GM19397 (cell line): ENCODE measurements around the gene GATA5.

Source experiments
- ATAC-seq: cut with Tn5 transposase; IDR thresholded peaks from one replicate; pipeline ENCODE4 v1.9.1; 2021; ENCODE audit warnings: mild to moderate bottlenecking, moderate library complexity; ENCODE audit not compliant: unreplicated experiment

The GATA5 gene

DNA sequence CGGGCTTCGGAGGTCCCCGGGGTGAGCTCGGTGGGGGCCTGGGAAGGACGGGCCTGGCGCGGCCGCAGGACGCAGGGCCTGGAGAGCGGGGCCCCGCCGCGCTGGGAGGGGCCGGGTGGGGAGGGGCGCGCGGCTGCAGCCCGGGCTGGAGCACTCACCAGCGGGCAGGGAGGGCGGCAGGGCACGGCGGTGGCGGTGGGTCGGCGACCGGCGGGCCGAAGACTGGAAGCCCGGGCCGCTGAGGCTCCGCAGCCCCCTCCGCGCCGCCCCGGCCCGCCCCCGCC, at the start of gene GATA5:
Gene GATA5 (minus strand): TSS at position 224 of the 284 bp plus-strand sequence. CDS start 474 bp downstream, outside the sequence.
- ATAC-seq, result no peak

- no peak for ATAC-seq
These were observed 49.2 kb upstream of the GATA5 start for GRCh38 chr20:62525014-62525413.

- no peak for ATAC-seq
These were observed 48.7 kb upstream of the GATA5 start for GRCh38 chr20:62524505-62524911.

- no peak for ATAC-seq
These were observed 47.8 kb upstream of the GATA5 start for GRCh38 chr20:62523473-62524203.

- ATAC-seq, result no peak
These were observed 47.1 kb upstream of the GATA5 start for GRCh38 chr20:62522748-62523396.

GRCh38 chr20:62519826-62520225, 44.0 kb upstream of the GATA5 start:
- no peak for ATAC-seq

DNA sequence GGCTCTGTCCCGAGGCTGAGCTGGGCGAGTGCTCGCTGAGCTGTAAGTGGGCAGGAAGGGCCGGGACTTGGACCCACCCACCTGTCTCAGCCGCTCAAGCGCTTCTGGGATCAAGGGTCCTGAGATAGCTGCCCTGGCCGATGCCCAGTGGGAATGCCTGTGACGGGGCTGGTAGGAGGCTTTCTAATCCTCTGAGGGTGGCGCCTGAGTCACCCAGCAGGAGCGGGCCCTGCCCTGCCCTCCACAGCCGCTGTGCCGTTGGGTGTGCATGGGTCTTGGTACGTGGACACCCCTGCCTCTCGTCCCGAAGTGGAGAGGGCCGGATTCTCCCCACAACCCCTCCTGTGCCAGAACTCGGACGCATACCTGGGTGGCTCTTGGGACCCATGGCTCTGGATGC, 43.1 kb upstream of the GATA5 start:
- ATAC-seq, result no peak

DNA sequence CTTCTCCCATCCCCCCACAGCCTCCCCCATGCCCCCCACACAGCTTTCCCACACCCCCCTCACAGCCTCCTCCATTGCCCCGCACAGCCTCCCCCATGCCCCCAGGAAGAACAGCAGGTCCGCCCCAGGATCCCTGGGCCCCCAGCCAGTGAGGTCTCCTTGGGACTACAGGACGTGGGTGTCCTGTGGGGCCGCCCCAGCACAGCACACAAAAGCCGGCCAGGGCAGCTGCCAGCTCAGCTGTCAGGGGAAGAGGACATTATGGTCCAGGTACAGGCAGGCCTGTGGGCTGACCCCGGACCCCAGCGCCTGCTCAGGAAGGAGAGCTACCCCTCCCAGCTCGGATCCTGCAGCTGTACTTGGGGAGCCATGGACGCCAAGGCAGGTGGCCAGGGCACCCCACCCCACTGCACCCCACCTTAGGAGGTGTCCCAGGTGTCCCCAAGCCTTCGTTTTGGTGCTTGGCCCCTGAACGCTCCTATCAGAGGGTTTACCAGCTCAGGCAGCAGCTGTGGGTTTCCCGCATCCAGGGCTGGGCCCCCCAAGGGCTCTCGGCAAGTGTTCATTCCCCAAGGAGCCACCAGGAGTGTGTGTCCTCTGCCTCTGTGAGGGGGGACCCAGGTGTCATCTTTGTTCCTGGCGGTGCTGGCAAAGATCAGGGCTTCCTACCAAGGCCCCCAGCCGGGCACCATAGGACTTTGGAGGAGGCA, 42.3 kb upstream of the GATA5 start:
- no peak for ATAC-seq

DNA sequence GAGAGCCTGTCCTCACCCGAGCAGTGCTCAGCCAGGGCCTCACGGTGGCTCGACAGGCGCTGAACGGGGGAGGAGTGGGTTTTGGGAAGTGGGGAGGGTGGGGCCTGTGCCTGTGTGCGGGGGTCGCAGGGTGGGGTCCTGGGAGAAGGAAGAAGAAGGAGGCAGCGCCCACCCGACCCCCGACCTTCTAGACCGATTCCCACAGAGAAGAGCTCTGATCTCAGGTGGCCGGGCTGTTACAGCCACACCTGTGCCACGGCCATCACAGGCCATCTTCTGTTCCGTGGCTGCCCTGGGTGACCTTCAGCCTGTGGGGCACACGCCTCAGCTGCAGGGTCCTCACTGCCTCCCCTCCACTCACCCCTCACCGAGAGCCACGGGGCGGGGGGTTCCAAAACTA, 41.4 kb upstream of the GATA5 start:
- no peak for ATAC-seq

DNA sequence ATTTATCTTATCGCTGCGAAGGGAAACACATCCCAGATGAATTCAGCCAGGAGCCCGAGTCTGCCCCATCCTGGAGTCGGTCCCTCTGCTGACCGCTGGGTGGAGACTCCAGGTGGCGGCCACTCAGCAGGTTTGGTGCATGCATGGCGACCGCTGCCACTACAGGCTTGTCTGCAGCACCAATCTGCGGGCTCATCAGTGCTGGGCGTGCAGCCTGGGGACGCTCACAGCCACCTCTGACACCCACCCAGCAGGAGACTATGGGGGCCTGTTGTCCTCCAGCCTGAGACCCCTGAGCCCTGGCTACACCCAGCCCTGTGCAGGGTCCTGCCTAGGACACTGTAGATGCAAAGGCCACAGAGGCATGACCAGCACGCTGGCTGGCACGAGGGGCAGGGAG, 40.5 kb upstream of the GATA5 start:
- ATAC-seq, result no peak

DNA sequence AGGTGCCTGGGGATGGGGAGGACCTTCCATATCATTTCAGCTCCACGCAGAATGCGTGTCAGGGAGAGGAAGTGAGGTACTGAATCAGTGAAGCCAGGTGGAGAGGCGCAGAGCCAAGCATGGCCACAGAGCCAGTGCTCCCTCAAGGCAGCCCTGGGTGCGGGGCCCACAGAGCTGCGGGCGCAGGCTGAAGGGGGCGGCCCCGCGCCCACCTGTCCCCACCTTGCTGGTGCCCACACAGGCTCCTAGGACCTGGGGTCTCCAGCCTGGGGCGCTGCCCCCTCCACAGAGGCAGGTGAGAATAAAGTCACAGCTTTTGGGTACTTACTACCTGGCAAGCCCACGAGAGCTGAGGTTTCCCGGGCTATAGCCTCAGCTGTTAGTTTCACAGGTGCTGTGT, 40.0 kb upstream of the GATA5 start:
- no peak for ATAC-seq

DNA sequence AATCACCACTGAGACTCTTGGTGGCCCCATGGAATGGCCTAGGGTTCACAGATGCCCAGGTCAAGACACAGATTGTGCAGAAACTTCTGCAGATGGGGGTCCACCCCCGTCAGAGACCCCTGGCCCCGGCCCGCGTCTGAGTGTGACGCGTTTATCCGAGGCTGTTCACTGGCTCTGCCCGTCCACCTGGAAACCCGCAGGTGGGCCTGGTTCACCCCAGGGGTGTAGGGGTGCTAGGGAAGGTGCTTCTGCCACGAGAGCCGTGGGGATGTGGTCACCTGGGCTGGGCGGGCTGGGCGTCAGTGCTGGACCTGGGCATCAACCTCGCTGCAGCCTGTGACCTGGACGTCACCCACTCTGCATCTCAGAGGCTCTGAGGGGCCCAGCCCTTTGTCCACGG, 39.5 kb upstream of the GATA5 start:
- ATAC-seq, result no peak

- no peak for ATAC-seq
These were observed 38.2 kb upstream of the GATA5 start for GRCh38 chr20:62513991-62514390.

DNA sequence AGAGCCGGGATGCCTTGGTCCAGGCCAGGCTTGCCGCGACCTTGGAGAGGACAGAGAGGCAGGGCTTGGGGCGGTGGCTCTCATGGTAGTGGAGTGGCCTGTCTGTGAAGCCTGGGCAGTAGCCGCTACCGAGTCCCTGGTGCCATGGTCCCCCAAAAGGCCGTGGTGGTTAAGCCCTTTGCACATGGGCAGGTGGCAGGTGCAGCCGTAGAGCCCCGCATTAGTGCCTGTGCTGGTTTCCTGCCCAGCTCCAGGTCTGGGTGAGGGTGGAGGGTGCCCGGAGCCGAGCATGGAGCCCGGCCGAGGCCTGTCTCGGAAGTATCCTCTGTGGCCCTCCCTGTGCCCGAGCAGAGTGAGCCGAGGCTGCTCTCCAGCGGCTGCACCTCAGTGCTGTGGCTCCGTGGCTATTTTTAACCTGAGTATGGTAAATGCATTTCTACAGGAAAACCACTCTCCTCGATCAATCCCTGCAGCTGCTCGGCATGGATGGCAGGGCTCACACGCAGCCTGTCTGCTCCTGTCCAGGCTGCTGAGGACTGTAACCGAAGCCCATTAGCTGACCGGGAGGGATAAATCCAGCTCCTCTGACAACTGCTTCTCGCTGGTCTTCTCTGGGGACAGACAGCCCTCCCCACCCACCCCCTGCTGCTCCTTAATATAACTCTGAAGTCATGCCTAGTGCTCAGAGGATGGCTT, 36.3 kb upstream of the GATA5 start:
- no peak for ATAC-seq

DNA sequence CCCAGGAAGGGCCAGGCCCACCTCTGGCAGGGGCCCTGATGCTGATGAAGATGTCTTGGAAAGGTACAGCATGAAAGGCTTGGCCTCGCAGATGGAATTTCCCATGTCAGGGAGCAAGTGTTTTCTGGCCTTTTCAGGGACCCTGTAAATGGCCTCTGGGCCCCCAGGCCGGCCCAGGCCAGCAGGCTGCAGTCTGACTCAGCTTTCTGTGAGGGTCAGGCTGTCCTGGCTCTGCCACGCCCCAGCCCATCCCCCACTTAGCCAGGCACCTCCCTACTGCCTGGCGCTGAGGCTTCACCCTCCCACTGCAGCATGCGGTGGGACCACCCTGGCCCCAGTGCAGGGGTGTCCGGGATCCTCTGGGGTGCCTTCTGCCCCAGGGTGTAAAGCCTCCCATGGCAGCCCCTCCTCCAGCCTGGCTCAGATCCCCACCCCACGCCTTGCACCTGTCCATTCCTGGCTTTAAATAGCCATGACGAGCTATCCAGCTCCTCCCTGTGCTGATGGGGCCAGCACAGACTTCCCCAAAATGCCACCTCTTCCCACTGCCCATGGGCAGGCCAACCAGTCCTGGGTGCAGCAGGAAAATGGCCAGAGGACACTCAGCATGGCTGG, 35.6 kb upstream of the GATA5 start:
- no peak for ATAC-seq

DNA sequence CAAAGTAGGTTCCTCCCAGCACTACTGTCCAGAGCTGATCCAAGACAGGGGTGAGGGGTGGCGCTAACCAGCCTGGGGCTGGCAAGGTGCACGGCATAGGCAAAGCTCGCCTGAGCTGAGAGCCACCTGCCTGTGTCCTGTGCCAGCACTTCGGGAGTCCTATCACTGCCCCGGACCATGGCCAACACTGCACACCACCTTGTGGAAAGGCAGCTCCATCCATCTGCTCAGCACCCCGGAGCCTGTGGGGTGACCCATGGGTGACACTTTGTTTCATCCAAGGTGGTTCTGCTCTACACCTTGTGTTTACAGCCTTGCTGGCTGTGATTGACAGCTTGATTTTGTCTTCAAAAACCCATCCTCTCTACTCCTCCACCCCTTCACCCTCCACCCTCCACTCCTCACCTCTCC, 32.9 kb upstream of the GATA5 start:
- no peak for ATAC-seq

DNA sequence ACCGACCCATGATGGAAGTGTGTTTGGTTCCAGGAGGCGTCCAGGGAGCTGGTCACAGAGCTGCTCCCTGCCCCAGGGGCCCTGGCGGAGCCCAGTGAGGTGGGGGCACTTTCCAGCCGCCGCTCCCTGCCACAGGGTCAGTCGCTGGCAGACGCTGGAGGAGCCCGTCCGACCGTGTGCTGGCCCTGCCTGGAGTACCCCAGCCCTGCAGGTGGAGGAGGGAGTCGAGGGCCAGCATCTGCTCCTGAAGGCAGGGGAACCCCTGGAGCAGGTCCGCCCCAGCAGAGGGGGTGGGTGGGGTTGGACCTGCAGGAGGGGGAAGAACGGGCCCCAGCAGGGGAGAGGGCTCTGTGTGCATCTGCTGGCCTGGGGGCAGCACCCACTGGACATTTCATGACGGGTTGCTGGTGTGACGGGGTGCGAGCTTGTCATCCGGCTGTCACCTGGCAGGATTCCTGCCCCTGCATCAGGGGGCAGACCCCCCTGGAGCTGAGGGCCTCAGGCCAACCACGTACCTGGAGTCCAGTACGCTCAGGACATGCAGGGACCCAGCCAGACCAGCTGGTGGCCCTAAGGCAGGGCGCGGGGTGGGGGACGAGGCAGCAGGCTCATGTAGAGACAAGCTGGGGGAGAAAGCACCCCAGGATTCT, 32.3 kb upstream of the GATA5 start:
- ATAC-seq, result no peak

GRCh38 chr20:62507323-62507722, 31.5 kb upstream of the GATA5 start:
- ATAC-seq, result no peak

GRCh38 chr20:62506791-62507190, 31.0 kb upstream of the GATA5 start:
- ATAC-seq, result no peak

GRCh38 chr20:62506087-62506486, 30.3 kb upstream of the GATA5 start:
- ATAC-seq, result no peak
